GM19193 (cell line): ENCODE results near the gene MACO1.

Experiments
- POLR2A ChIP-seq: IDR thresholded peaks from 4 replicates; pipeline ENCODE4 v1.6.1; 2011; ENCODE audit not compliant: insufficient read depth, insufficient read length; ENCODE audit errors: extremely low read depth

MACO1 gene

GRCh38 chr1:25469177-25469576, 38.5 kb downstream of the MACO1 start:
- TF ChIP-seq POLR2A: no peak

DNA sequence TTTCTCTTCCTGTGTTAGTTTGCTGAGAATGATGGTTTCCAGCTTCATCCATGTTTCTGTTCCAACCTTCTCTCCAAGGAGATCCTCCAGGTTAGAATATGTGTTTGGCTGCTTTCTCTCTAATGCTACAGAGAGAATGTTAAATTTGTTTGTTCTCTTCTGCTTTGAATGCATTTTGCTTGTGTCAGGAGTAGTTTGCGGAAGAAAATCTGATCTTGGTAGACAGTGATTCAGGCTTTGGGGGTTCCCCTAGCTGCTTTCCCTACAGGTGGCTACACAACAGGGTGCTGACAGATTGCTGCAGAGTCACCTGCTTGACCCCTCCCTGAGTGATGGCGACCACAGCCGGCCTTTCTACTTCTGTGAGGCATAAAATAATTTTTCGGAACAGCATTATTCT, 41.8 kb downstream of the MACO1 start:
- no peak for TF ChIP-seq POLR2A

DNA sequence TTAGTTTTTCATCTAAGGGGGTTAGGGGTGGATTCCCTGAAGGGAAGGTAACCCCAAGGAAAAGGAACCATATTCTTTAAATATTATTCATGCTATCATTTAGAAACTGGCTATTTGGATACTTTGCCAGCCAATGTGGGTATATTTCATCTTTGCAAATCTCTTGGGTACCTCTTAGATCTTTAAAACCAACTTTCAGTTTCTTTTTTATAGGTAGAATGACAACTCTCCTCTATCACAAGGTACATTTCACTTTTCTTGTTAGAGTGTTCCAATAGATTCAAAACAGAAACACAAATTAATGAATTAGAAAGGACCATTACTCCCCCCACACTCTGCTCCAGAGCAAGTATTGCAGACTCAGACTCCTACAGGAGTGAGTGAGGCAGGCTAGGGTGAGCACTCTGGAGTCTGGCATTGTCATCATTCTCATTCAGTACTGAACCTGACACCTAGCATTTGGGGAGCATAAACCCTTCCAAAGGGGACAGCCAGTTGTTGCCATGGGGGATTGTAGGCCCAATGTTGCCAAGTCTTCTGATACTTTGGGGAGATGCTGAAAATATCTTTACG, 43.0 kb downstream of the MACO1 start:
- no peak for TF ChIP-seq POLR2A

DNA sequence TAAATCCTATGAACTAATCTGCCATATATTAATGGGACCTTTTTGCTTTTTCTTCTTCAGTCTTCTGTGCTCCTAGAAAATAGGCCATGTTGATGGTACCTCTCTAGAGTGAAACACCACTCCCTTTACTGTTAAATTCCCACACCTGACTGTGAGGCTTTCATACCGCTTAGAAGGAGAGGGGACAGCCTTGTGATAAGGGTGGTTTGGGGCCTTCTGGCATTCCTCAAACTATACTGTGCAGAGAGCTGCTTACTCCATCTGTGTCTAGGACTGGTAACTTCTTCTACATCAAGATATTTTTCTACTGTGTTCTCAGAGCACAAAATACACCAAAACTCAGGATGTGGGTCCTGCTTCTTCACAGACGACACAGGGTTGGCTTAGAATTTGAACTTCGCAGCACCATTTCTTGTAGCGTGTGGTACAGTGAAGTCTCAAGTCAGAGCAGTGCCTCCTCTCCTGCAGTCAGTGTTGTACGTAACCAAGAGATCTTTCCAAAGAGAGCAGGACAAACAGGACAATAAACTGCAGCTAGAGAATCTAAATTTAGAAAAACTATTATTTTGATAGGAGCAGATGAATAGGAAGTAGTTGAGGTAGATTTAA, 43.8 kb downstream of the MACO1 start:
- no peak for TF ChIP-seq POLR2A

DNA sequence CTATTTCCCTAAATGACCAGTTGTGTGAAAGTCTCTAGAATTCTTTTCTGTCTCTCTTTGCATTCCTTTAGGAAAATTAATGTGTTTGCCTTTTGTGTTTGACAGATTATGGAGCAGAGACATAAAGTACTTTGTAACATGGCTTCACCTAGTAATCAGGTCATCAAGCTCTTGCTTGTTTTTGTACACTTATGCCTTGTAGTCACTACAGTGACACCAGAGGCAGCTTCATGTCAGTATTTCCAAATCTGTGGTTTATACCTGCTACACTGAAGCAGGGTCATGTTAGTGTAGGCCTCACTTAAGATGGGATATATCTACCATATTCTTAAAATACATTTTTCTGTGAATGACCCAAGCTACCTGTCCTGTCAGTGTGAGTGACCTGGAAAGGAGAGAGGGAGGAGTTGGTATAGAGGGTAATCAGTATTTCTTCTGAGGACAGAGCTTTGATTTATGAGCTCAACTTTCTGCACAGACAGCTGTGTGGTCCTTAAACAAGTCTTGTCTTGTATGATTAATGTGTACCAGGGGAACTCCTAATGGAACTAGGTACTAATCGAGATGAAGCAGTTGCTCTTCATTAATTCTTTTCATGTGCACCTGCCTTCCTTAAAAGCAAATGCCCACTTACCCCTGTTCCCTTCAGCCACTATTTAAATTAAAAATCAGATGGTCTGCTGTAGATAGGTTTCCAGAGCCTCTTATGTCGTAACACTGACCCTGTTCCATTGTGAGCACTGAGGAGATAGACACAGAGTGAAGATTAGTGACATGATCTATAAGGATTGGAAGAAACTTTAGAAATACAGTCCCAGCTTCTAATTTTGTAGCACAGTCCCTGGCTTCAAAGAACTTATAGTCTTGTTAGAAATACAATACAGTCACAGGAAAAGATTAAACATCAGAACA, 45.7 kb downstream of the MACO1 start:
- TF ChIP-seq POLR2A: no peak

DNA sequence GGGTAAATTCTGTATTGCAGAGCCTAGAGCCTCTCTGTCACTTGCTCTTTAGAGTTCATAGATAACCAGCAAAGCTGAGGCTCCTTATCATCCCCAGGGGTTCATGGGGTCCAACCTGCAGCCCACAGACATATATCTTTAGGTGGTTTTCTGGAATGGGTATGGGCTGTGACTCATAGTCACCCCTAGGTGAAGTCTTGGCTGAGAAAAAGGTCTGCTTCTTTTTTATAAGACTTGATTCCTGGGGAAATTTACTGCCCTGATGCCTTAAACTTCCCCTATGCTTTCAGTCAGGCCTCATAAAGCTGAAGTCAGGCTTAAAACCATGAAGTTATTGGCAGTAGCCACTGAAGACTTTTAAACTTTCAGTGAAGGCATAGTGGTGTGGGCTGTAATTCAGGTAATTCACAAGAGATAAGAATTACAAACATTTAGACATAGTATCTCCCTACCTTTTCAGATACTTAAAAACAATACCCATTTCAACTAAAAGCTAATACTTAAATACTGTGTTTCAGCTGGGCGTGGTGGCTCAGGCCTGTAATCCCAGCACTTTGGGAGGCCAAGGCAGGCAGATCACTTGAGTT, 46.8 kb downstream of the MACO1 start:
- no peak for TF ChIP-seq POLR2A

GRCh38 chr1:25478633-25479032, 47.9 kb downstream of the MACO1 start:
- TF ChIP-seq POLR2A: no peak

DNA sequence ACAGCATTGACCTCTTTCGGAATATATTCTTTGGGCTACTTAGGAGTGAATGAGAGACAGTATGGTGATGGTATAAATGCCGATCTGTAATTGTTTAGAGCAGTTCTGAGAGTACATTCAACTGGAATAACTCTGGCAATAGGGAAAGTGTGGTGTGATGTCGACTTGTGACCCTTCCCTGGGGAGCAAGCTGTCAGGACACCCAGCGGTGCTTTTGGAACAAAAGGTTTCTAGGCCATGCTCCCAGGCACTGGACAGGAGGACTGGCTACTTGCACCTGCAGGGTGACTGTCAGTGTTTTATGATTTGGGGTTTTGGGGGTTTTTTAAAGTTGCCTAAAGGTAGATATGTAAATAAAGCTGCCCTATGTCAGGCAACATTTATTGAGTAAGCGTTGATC, 50.9 kb downstream of the MACO1 start:
- TF ChIP-seq POLR2A: no peak

DNA sequence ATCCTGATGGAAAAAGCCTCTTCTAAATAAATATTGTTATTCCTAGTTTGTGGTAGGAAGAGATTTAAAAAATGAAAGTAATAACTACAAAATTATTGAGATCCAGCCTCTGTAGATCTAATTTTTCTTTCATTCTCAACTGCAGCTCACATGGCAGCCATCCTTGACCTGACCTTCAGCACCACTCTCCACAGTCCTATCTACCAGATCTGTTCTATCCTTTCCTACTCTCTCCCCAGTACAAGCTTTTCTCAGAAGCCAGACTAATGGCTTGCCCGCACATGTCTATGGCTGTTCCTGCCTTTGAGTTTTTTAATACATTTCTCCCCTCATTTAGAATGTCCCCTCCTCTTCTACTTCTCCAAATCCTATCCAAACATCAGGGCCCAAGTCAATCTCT, 51.5 kb downstream of the MACO1 start:
- TF ChIP-seq POLR2A: no peak

- TF ChIP-seq POLR2A: no peak
These were observed 53.4 kb downstream of the MACO1 start for GRCh38 chr1:25484096-25484495.

DNA sequence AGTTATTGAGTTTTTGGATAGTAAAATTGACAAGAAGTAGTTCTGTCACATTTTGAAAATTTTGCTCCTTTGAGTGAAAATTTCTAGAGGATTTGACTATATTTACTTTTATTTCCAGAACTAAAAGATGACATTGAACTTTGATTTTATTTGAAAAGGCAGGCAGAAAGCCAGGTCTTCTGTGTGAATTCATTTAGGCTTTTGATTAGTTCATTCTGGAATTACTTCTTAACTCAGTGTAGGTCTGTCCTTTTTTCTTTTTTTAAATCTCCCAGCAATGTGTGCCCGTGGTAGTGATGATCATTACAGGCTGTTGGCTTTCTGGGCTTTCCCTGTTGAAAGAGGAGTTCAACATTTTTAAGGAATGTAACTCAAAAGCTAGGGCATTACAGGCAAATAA, 53.8 kb downstream of the MACO1 start:
- TF ChIP-seq POLR2A: no peak

DNA sequence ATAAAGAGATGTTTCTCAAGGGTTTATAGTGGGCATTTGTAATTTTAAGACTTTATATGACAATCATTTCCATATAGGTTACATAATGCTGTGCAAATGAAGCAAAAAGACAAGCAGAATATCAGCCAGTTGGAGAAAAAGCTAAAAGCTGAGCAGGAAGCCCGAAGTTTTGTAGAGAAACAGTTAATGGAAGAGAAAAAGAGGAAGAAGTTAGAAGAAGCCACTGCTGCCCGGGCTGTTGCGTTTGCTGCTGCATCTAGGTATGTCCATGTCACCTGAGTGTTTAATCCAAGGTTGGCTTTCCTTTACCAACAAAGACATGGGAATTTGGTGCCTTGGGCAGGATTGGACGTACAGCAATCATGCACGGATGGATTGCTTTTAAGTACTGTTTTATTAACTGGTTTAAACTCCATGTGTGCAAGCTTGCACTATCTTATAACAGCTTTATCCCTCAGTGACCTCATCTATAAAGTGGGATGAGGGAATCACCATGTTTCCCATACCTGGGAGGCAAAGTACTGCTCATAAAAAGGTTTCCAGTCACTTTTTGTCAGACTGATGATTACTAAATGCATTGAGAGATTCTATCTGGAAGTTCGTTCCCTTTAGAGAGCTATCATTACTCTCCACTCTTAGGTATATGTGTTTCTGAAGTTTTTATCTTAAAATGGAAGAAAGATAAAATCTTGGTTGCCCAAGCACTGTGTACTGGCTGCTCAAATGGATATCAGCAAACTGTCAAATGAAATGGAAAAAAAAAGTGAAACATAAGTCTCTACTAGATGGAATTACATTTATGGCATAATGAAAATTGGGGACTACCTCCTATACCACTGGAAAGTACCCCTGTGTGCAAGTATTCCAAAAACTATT, 55.1 kb downstream of the MACO1 start:
- no peak for TF ChIP-seq POLR2A

- no peak for TF ChIP-seq POLR2A
These were observed 55.9 kb downstream of the MACO1 start for GRCh38 chr1:25486602-25487001.

GRCh38 chr1:25487628-25488027, 56.9 kb downstream of the MACO1 start:
- TF ChIP-seq POLR2A: no peak

DNA sequence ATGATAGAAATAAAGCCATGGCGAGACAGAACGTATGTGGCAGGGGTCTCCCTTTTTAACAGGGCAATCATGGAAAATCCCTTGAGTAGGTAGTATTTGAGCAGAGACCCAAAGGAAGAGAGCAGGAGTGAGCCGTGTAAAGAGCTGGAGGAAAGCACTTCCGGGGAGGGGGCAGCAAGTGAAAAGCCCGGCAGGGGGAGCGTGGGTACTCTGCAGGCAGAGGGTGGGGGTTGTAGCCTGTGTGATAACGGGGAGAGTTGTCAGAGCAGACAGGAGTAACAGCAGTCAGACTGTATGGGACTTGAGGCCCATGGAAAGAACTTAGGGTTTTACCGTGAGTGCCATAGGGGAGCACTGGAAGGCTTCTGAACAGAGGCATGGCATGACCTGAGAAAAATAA, 61.6 kb downstream of the MACO1 start:
- TF ChIP-seq POLR2A: no peak
